ENCODE data around the gene KRT76.

DNA sequence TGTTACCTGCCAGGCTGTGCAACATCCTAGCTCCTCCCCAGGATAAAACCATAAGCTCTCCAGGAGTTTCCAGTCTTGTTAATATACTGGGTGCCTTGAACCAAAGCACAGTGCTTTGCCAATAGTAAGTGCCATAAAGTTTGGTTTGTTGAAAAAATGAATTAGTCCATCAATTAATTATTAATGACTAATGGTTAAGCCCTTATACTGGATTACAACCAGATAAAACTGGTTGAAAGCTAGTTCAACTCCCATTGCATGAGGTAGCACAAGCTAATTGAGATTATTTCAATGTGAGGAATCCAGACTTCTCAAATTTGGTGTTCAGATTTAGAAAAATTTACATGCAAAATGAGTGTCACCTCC, 20.4 kb upstream of the KRT76 start:
- TF ChIP-seq, protein P1, sequence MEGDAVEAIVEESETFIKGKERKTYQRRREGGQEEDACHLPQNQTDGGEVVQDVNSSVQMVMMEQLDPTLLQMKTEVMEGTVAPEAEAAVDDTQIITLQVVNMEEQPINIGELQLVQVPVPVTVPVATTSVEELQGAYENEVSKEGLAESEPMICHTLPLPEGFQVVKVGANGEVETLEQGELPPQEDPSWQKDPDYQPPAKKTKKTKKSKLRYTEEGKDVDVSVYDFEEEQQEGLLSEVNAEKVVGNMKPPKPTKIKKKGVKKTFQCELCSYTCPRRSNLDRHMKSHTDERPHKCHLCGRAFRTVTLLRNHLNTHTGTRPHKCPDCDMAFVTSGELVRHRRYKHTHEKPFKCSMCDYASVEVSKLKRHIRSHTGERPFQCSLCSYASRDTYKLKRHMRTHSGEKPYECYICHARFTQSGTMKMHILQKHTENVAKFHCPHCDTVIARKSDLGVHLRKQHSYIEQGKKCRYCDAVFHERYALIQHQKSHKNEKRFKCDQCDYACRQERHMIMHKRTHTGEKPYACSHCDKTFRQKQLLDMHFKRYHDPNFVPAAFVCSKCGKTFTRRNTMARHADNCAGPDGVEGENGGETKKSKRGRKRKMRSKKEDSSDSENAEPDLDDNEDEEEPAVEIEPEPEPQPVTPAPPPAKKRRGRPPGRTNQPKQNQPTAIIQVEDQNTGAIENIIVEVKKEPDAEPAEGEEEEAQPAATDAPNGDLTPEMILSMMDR (IDR thresholded peaks at IDR 0.05 in 4 of 5, conservative IDR thresholded peaks at IDR 0.05 in 1 of 5) = no peak
- TF ChIP-seq POLR2A (IDR thresholded peaks at IDR 0.05) = no peak

Measured in gastrocnemius medialis (tissue), 4 donors.